ENCODE measurements around the gene NR0B2. TPM values are rescaled to one million over a fixed set of nuclear protein-coding genes. Genes with fewer than 3 reads are reported as not detected.

Gene NR0B2
- total and polyA plus RNA-seq, 2 of the 13 experiments (the other 11 are each of a cell fraction or from before 2014, with no cell fraction given): 72.5 to 133 TPM

DNA sequence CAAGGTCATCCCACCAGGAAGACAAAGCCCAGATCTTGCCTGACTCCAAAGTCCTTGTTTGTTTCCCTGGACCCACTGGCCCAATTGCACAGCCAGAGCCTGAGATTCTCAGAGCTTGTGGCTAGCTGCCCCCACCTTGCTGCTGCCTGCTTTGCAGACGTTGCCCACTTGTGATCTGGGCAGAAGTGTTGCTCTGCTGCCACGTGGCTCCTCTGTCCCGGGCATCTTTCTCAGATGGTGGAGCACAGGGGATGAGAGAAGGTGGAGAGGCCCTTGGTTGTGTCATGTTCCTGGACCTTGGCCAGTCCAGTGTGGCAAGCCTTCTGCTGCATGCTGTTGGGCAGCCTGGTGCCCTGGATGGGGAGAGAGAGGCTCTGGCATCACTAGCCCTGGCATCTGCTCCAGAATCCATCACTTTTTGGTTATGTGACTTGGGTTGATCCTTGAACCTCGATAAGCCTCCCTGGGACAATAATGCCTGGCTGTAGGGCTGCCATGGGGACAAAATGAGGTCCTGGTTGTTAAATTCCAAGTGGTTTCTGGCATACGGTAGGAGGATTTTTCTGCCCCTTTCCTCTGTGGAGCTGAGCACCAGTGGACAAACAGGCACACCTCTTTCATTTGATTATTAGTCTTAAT, 1.5 kb upstream of the NR0B2 start (continued):
- no peak for TF ChIP-seq KLF15 (CRISPR knock-in tag; IDR thresholded peaks at IDR 0.05; ENCODE audit: borderline replicate concordance)
- TF ChIP-seq ZNF12 (CRISPR knock-in tag; IDR thresholded peaks at IDR 0.05): no peak
- TF ChIP-seq MAFK (conservative IDR thresholded peaks at IDR 0.05 in 1 of 2, IDR thresholded peaks at IDR 0.05 in 1 of 2; ENCODE audit: low read length in 2 of 2): no peak
- TF ChIP-seq ZNF614 (CRISPR knock-in tag; IDR thresholded peaks at IDR 0.05; ENCODE audit: borderline replicate concordance): no peak
- TF ChIP-seq ZNF761 (CRISPR knock-in tag; conservative IDR thresholded peaks at IDR 0.05): no peak
- no peak for TF ChIP-seq ZNF274 (CRISPR knock-in tag; IDR thresholded peaks at IDR 0.05)
- TF ChIP-seq, protein P1, sequence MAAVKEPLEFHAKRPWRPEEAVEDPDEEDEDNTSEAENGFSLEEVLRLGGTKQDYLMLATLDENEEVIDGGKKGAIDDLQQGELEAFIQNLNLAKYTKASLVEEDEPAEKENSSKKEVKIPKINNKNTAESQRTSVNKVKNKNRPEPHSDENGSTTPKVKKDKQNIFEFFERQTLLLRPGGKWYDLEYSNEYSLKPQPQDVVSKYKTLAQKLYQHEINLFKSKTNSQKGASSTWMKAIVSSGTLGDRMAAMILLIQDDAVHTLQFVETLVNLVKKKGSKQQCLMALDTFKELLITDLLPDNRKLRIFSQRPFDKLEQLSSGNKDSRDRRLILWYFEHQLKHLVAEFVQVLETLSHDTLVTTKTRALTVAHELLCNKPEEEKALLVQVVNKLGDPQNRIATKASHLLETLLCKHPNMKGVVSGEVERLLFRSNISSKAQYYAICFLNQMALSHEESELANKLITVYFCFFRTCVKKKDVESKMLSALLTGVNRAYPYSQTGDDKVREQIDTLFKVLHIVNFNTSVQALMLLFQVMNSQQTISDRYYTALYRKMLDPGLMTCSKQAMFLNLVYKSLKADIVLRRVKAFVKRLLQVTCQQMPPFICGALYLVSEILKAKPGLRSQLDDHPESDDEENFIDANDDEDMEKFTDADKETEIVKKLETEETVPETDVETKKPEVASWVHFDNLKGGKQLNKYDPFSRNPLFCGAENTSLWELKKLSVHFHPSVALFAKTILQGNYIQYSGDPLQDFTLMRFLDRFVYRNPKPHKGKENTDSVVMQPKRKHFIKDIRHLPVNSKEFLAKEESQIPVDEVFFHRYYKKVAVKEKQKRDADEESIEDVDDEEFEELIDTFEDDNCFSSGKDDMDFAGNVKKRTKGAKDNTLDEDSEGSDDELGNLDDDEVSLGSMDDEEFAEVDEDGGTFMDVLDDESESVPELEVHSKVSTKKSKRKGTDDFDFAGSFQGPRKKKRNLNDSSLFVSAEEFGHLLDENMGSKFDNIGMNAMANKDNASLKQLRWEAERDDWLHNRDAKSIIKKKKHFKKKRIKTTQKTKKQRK (IDR thresholded peaks at IDR 0.05; ENCODE audit: low read length): no peak
- TF ChIP-seq ZBTB26 (CRISPR knock-in tag; IDR thresholded peaks at IDR 0.05; ENCODE audit: borderline replicate concordance): 0 out of 2 replicates have a peak, but pooled peaks have one; percentile 22
- peak; percentile 30; the same call in 1 of the 2 replicates for TF ChIP-seq ZMYM4 (CRISPR knock-in tag; IDR thresholded peaks at IDR 0.05)
- TF ChIP-seq NONO (IDR thresholded peaks at IDR 0.05): no peak
- 0 out of 2 replicates have a peak, but pooled peaks have one; percentile 42 for TF ChIP-seq NONO (CRISPR knock-in tag; conservative IDR thresholded peaks at IDR 0.05)
- TF ChIP-seq ZNF205 (CRISPR knock-in tag; IDR thresholded peaks at IDR 0.05): peak; percentile 38; the same call in 1 of the 2 replicates
- no peak for TF ChIP-seq THAP8 (CRISPR knock-in tag; IDR thresholded peaks at IDR 0.05; ENCODE audit: borderline replicate concordance)
- no peak for TF ChIP-seq ZNF10 (CRISPR knock-in tag; IDR thresholded peaks at IDR 0.05; ENCODE audit: borderline replicate concordance, low read depth)
- no peak for TF ChIP-seq ZNF605 (CRISPR knock-in tag; IDR thresholded peaks at IDR 0.05)
- no peak for TF ChIP-seq CSRNP2 (CRISPR knock-in tag; conservative IDR thresholded peaks at IDR 0.05; ENCODE audit: low read depth)
- peak; percentile 81; the same call in 1 of the 2 replicates for TF ChIP-seq ZBTB7A (CRISPR knock-in tag; IDR thresholded peaks at IDR 0.05)
- no peak for TF ChIP-seq TAF15 (IDR thresholded peaks at IDR 0.05; ENCODE audit: low read depth, low read length, poor library complexity, severe bottlenecking)
- TF ChIP-seq ZSCAN20 (CRISPR knock-in tag; IDR thresholded peaks at IDR 0.05; ENCODE audit: borderline replicate concordance): no peak
- peak; percentile 75; the same call in 1 of the 2 replicates for TF ChIP-seq FOXO1 (CRISPR knock-in tag; IDR thresholded peaks at IDR 0.05)
- TF ChIP-seq PRPF4 (IDR thresholded peaks at IDR 0.05; ENCODE audit: low read depth, low read length, poor library complexity, severe bottlenecking): no peak
- TF ChIP-seq, protein P2, sequence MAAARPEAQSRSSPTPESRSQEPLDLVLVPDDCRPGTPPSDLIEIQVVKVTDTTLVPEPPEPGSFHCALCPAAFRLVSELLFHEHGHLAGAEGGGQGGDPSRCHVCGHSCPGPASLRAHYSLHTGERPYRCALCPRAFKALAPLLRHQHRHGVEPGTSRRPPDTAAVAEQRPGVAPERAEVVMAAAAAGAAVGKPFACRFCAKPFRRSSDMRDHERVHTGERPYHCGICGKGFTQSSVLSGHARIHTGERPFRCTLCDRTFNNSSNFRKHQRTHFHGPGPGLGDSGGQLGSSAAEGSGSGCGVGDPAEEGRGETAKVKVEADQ (CRISPR knock-in tag; IDR thresholded peaks at IDR 0.05; ENCODE audit: borderline replicate concordance): 0 out of 2 replicates have a peak, but pooled peaks have one; percentile 38

All from HepG2 (cell line).